Glomerular endothelial cell (primary cell): ENCODE measurements around the gene SLX1B. TPM values are rescaled to one million over a fixed set of nuclear protein-coding genes. Genes with fewer than 3 reads are reported as not detected.

Source experiments
- total RNA-seq: library from RNA; depleted of rRNA; stranded (reverse); fragments of >200 nt; gene quantifications from 2 replicates; pipeline ENCODE4 v1.2.3, GENCODE V29; 2015

The SLX1B gene
- total RNA-seq, 1 donor from 2014 or later = 36.4 TPM

Other genes starting within 250 kb of the SLX1B start
- 0.05 and 0.47 TPM in 2 replicates for gene NPIPB11, start 47.8 kb upstream of the SLX1B start, total RNA-seq
- gene BOLA2, start 182 bp upstream of the SLX1B start, total RNA-seq = 18.7 and 23.6 TPM in 2 replicates
- gene SULT1A4, start 5.4 kb downstream of the SLX1B start, total RNA-seq = 2.9 and 5.5 TPM in 2 replicates
- gene NPIPB12, start 51.9 kb downstream of the SLX1B start, total RNA-seq = 23.9 and 46.8 TPM in 2 replicates
- not detected in 2 replicates for gene SPN, start 208.7 kb downstream of the SLX1B start, total RNA-seq
- gene QPRT, start 224.6 kb downstream of the SLX1B start, total RNA-seq = 6.0 and 14.9 TPM in 2 replicates